Right forelimb (tissue), 1 donor: Measurements from ENCODE around the gene STAB1.
"Not testable (repeated sequence)": the region's sequence is repeated elsewhere in the genome, so short reads cannot be mapped to it uniquely, and the experiment has no call there.

Experiments used
- DNase-seq: peaks from one replicate; pipeline ENCODE4 v3.0.0-alpha.2; 2018

STAB1 gene

DNA sequence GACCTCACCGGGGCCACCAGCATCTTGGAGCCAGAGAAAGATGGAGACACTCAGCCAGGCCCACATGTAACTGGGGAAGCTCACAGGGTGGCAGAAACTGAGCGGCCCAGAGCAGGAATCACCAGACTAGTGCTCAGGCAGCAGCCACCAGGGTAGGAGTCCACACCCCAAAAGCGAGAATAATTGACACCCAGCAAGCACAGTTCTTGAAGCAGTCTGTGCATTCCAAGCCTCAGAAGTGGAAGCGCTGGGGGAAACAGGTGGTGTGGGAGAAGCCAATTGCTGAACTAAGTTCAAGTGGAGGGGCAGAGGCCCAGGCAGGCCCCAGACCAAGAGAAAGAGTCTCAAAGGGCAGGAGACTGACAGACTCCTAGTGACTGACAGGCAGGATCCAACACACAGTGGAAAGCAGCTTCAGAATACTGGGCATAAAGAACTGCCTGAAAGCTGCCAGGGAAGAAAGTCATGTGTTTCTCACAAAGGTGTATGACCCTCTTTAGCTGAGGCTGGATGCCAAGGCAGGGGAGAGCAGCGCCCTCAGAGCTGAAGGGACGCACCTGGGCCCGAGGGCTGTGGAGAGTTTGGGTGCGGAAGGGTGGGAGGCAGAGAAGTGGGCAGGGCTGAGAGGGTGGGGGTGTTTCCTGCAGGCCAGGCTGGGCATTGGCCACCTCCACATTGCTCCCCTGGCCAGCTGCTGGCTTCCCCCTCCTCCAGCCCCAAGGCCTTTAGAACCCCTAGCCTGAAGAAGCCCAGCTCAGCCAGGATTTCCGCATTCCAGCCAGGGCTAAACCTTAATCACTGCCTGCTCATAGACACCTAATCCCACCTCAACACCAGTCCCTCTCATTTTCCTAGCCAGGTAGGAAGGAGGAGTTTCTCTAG, 30.8 kb downstream of the STAB1 start:
- DNase-seq = no peak

DNA sequence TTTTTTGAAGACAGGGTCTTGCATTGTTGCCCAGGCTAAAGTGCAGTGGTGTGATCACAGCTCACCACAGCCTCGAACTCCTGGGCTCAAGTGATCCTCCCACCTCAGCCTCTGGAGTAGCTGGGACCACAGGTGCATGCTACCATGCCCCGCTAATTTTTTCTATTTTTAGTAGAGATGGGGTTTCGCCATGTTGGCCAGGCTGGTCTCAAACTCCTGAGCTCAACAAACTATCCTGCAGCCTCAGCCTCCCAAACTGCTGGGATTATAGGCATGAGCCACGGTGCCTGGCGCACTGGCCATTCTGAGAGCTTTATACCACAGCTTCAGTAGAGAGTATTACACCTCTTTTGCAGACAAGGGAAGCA, 31.5 kb downstream of the STAB1 start:
- not testable (repeated sequence) for DNase-seq

DNA sequence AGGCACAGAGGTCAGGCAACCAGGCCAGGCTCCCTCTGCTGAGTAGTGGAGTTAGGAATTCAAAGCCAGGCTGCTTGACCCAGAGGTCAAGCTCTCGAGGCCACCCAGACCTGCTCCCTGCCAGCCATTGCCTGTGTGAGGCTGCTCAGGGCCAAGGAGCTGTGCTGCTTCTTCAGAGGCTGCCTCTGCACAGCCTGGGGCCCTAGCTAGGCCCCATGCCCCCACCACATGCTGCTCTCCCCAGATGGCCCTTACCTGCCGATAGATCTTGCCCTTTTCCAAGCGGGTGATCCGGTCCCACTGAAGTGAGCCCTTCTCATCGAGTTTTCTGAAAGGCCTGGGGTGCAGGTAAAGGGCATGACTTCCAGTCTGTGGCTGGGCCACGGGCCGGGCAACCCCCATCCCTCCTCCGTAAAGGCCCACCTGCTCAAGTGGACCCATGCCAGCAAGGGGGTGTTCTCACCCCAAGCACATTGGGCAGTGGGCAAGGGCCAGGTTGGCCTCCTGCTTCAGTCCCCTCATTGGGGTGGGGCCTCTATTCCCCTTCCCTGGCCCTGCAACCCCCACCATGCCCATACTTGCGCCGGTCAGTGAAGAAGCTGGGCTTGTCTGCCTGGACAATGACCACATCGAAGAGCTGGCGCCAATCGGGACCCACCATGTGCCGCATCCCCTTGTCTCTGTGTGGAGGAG, 32.0 kb downstream of the STAB1 start:
- peak; percentile 43 for DNase-seq

DNA sequence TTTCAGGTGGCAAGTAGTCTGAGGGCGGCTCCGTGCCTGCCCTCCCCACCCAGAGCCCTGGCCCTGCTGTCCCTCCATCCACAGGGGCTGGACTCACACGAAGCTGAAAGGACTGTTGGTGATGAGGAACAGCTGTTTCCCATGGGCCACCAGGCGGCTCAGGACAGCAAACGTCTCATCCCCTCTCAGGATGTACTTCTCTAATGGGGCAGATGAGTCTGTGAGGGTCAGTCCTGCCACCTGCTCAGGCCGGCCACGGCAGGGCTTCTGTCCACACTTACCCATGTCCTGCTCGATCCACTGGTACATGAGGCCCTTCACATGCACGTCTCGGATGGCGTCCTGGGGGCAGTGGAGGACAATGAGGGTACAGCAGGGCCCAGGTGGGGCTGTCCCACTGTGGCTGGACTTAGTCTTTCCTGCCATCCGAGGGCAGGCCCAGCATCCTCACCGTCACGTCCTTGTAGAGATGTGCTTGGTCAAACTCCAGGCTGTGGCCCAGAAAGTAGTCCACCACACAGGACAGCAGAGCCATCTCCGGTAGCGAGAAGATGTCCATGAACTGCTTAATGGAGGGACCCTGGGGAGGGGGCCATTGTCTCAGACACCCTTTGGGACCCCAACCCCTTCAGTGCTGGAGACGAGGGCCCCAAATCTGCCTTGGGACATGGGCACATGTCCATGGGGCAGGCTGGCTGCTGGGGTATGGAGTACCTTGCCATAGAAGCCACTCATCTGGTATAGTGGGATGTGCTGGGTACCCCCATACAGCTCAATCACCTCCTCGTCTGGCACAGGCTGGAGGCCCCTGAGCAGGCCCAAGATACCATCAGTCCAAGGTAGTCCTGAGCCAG, 32.8 kb downstream of the STAB1 start:
- peak; percentile 40 for DNase-seq

- DNase-seq = peak; percentile 39
Observed at GRCh38 chr3:52528586-52529375, 33.6 kb downstream of the STAB1 start.

GRCh38 chr3:52529376-52530333, 34.5 kb downstream of the STAB1 start:
- DNase-seq = peak; percentile 46

- peak; percentile 38 for DNase-seq
Observed at GRCh38 chr3:52530918-52531826, 36.0 kb downstream of the STAB1 start.

- DNase-seq = no peak
Observed at GRCh38 chr3:52531860-52532516, 36.9 kb downstream of the STAB1 start.

- DNase-seq = peak; percentile 48
Observed at GRCh38 chr3:52532517-52532837, 37.3 kb downstream of the STAB1 start.

GRCh38 chr3:52532838-52533622, 37.9 kb downstream of the STAB1 start:
- peak; percentile 61 for DNase-seq

- peak; percentile 89 for DNase-seq
Observed at GRCh38 chr3:52533623-52534280, 38.6 kb downstream of the STAB1 start, which contains the start of gene NT5DC2. NT5DC2 (minus strand) TSS chr3:52533857; CDS start chr3:52533737, 120 bp downstream.

- peak; percentile 56 for DNase-seq
Observed at GRCh38 chr3:52534281-52535183, 39.4 kb downstream of the STAB1 start.

GRCh38 chr3:52535411-52536111, 40.4 kb downstream of the STAB1 start:
- no peak for DNase-seq

DNA sequence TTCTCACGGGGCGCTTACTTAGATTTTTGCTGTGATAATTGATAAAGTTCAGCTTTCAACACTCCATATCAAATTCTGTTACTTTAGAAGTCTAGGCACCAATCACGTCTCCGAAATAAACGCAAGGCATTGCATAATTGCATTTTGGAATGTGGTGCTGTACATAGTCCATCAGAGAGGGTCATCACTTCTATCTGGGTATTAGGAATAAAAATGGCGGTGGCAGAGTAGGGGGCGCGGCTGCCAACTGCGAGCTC, 40.9 kb downstream of the STAB1 start:
- DNase-seq = no peak

- DNase-seq = peak; percentile 97
Observed at GRCh38 chr3:52536369-52537164, 41.4 kb downstream of the STAB1 start, which contains the start of gene UQCC5. UQCC5 (plus strand) TSS chr3:52536605; CDS start chr3:52536756, 151 bp downstream.
